Esophagus squamous epithelium (tissue), 5 donors: ENCODE measurements around the gene ANKRD23. TPM values are rescaled to one million over a fixed set of nuclear protein-coding genes. Genes with fewer than 3 reads are reported as not detected.
A peak's percentile ranks its signal among the peaks of the same experiment; 100 is the strongest.
"Not testable (repeated sequence)": the region's sequence is repeated elsewhere in the genome, so short reads cannot be mapped to it uniquely, and the experiment has no call there.

ENCODE experiments used
- DNase-seq: peaks from one replicate; lab custom pipeline; 2025; lab: John Stamatoyannopoulos, UW
- H3K27ac ChIP-seq, 4 donors: fragments of 200-600 bp; sonication (generic); one replicate each; pipeline ENCODE4 v1.5.1; 2016 to 2019; ENCODE audit warnings: mild to moderate bottlenecking in 1 of 4
- H3K27me3 ChIP-seq, 4 donors: fragments of 200-600 bp; sonication (generic); 1 replicate in 3 of 4; 2 replicates in 1 of 4; pipeline versions ENCODE4 v1.5.1 to v1.6.0; 2017 to 2021; ENCODE audit warnings: antibody characterized with exemption in 1 of 4
- H3K36me3 ChIP-seq, 3 donors: fragments of 200-600 bp; sonication (generic); one replicate each; pipeline ENCODE4 v1.5.1; 2016 to 2019
- H3K4me1 ChIP-seq, 3 donors: fragments of 200-600 bp; sonication (generic); one replicate each; pipeline ENCODE4 v1.5.1; 2017 to 2019
- H3K4me3 ChIP-seq, 4 donors: fragments of 200-600 bp; sonication (generic); 1 replicate in 3 of 4; 2 replicates in 1 of 4; pipeline ENCODE4 v1.5.1; 2016 to 2019; ENCODE audit warnings: mild to moderate bottlenecking in 2 of 4, moderate library complexity in 1 of 4
- H3K9me3 ChIP-seq, 3 donors: fragments of 200-600 bp; sonication (generic); one replicate each; pipeline ENCODE4 v1.5.1; 2016 to 2019
- POLR2A ChIP-seq, 4 donors: fragments of 450-650 bp; IDR thresholded peaks; one replicate each; pipeline ENCODE4 v1.6.1; 2017; ENCODE audit warnings: antibody characterized with exemption in 4 of 4, mild to moderate bottlenecking in 4 of 4, moderate library complexity in 3 of 4
- WGBS, 2 donors: methylation state at CpG; one replicate each; pipeline ENCODE4 v1.1.5; 2018; 5-methylcytosine and 5-hydroxymethylcytosine counted together
- intact Hi-C: fragments of 100-400 bp; cut with DNase I; formaldehyde crosslinking; loops from one replicate; pipeline ENCODE4 v1.15.0; 2022
- total RNA-seq, 4 donors: library from RNA; depleted of rRNA; stranded (reverse); fragments of >200 nt; gene quantifications; one replicate each; pipeline ENCODE4 v1.1.0, GENCODE V29; 2016
- TF ChIP-seq, protein P1 (sequence below), 6 experiments: fragments of 450-650 bp in 4 of 6; fragments of 200-600 bp in 2 of 6; sonication (generic) in 2 of 6; IDR thresholded peaks; one replicate each; pipeline ENCODE4 v1.5.1; 2016 to 2019; ENCODE audit warnings: antibody characterized with exemption in 6 of 6, mild to moderate bottlenecking in 4 of 6, moderate library complexity in 4 of 6
- donor health status: DM: yes; HTN: yes; CAD: no.

ANKRD23 gene
- total RNA-seq, 4 donors from 2014 or later, result 1.00 to 3.4 (median 2.1) TPM

DNA sequence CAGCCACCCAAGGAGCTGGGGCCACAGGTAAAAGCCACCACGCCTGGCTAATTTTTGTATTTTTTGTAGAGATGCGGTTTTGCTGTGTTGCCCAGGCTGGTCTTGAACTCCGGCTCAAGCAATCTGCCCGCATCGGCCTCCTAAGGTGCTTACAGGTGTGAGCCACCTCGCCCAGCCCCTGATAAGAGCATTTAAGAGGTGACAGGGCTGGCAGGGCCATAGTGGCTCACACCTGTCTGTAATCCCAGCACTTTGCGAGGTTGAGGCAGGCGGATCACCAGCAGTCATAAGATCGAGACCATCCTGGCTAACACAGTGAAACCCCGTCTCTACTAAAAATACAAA is 36.7 kb downstream of the ANKRD23 start:
- H3K36me3 ChIP-seq, result peaks cover 0 to 60% (median 5%) of the 10 kb centered on the region in 3 donors
- H3K9me3 ChIP-seq, result no peaks in the 10 kb centered on the region
- no peak overlapping the region for H3K4me3 ChIP-seq
- TF ChIP-seq, protein P1, sequence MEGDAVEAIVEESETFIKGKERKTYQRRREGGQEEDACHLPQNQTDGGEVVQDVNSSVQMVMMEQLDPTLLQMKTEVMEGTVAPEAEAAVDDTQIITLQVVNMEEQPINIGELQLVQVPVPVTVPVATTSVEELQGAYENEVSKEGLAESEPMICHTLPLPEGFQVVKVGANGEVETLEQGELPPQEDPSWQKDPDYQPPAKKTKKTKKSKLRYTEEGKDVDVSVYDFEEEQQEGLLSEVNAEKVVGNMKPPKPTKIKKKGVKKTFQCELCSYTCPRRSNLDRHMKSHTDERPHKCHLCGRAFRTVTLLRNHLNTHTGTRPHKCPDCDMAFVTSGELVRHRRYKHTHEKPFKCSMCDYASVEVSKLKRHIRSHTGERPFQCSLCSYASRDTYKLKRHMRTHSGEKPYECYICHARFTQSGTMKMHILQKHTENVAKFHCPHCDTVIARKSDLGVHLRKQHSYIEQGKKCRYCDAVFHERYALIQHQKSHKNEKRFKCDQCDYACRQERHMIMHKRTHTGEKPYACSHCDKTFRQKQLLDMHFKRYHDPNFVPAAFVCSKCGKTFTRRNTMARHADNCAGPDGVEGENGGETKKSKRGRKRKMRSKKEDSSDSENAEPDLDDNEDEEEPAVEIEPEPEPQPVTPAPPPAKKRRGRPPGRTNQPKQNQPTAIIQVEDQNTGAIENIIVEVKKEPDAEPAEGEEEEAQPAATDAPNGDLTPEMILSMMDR (IDR thresholded peaks at IDR 0.05), result no peak
- no peak for TF ChIP-seq POLR2A (IDR thresholded peaks at IDR 0.05)
- 93 to 100% methylated on average over 1 to 6 of the region's 10 CpGs for WGBS, 2 donors
- intact Hi-C loops, result no loop called here
- no peaks in the 10 kb centered on the region for H3K27me3 ChIP-seq
- H3K27ac ChIP-seq, result peak overlapping the region in 1 of 4 donors; percentile 2
- DNase-seq, result no peak
- H3K4me1 ChIP-seq, result no peaks in the 10 kb centered on the region

DNA sequence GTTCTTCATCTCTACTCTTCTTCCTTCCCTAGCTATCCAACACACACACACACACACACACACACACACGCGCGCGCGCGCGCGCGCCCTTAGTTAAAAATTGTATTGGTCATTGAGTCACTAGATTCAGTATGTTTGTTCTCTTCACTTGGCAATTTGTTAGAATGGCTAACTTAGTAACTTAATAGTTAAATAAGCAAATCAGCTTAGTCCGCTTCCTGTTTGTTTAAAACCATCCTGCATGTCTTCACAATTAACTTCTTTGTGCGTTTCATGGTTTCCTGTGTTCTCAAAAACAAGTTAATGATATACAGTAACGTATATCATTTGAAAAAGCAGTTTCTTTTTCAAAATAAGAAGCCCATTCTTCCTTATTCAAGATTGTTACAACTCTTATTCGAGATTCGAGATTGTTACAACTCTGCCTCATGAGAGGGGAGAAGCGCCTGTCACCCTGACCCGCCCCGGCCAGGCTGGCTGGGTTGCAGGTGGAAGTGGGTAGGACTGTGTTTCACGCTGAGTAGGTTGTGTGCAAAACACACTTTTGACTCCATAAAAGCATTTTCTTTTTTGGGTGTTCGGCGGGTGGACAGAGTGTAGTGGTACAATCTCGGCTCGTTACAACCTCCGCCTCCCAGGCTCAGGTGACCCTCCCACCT is 37.2 kb downstream of the ANKRD23 start:
- Histone ChIP-seq H3K4me1 (no peaks in the 10 kb centered on the region), H3K9me3 (no peaks in the 10 kb centered on the region), H3K27me3 (no peaks in the 10 kb centered on the region), H3K27ac (peak overlapping the region in 1 of 4 donors; percentile 2), H3K4me3 (no peak overlapping the region), H3K36me3 (peaks cover 0 to 60% (median 5%) of the 10 kb centered on the region in 3 donors)
- peak in 1 of 4 donors; percentile 16 for TF ChIP-seq POLR2A (IDR thresholded peaks at IDR 0.05)
- TF ChIP-seq, protein P1 (IDR thresholded peaks at IDR 0.05), result no peak
- no peak for DNase-seq
- intact Hi-C loops, result no loop called here
- 86 to 87% methylated on average over 21 to 23 of the region's 23 CpGs for WGBS, 2 donors

DNA sequence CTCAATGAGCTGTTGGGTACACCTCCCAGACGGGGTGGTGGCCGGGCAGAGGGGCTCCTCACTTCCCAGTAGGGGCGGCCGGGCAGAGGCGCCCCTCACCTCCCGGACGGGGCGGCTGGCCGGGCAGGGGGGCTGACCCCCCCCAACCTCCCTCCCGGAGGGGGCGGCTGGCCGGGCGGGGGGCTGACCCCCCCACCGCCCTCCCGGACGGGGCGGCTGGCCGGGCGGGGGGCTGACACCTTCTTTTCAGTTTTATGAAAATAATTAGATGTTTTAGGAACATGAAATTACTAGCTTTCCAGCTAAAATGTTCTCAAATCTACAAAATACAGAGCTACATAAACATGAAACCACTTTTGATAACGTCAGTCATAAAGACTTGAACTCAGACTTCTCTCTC is 37.9 kb downstream of the ANKRD23 start:
- H3K4me1 ChIP-seq, H3K27me3 ChIP-seq, H3K4me3 ChIP-seq, intact Hi-C loops, DNase-seq, H3K9me3 ChIP-seq: not testable (repeated sequence)
- WGBS, 2 donors, result 91 to 100% methylated on average over 1 of the region's 20 CpGs
- H3K27ac ChIP-seq, result peak overlapping the region in 1 of 4 donors; percentile 6
- H3K36me3 ChIP-seq, result peaks cover 0 to 59% (median 5%) of the 10 kb centered on the region in 3 donors

DNA sequence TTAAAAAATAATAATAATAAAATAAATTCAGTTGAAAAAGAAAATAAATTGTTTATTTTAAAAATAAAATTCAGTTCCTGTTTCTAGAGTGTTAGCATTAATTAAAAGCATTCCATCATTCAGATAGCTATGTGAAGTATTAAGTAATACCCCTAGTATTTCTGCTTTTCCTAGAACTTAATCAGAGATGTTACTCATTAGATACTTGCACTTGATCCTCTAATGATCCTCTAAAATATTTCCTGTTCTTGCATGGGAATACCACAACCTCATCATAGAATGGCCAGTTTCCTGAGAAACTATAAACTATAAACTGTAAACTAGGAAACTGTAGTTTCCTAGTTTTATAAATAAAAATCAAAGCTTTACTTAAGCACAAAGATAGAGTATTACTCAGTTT is 38.8 kb downstream of the ANKRD23 start:
- TF ChIP-seq POLR2A (IDR thresholded peaks at IDR 0.05), result no peak
- H3K27me3 ChIP-seq, result no peaks in the 10 kb centered on the region
- peaks cover 0 to 55% (median 5%) of the 10 kb centered on the region in 3 donors for H3K36me3 ChIP-seq
- H3K4me1 ChIP-seq, result peaks cover 0 to 10% (median 0%) of the 10 kb centered on the region in 3 donors
- H3K27ac ChIP-seq, result no peak overlapping the region
- no peaks in the 10 kb centered on the region for H3K9me3 ChIP-seq
- intact Hi-C loops, result no loop called here
- DNase-seq, result no peak
- no peak overlapping the region for H3K4me3 ChIP-seq

DNA sequence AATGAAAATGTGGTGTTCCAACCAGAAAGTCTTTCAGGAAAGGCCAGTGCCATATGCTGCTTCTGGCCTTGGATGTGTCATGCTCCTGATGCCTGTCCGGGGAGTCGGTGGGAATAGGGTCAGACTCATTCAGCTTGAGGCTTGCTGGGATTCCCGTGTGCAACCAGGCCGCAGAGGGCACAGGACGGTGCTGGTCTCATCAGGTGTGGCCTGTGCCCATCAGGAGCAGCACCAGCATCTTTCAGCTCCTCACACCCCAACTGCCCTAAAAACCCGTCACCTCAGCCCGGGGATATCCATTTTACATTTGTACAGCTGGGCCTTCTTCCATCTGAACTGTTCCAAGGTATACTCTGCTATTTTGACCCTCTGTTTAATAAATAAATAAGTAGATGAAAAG is 41.1 kb downstream of the ANKRD23 start:
- no peak for DNase-seq
- intact Hi-C loops, result no loop called here
- Histone ChIP-seq H3K27me3 (no peaks in the 10 kb centered on the region), H3K27ac (no peak overlapping the region), H3K9me3 (no peaks in the 10 kb centered on the region), H3K4me1 (peaks cover 0 to 10% (median 0%) of the 10 kb centered on the region in 3 donors), H3K4me3 (no peak overlapping the region), H3K36me3 (peaks cover 0 to 61% (median 0%) of the 10 kb centered on the region in 3 donors)
- 78 to 89% methylated on average over 5 to 6 of the region's 7 CpGs for WGBS, 2 donors
- TF ChIP-seq, protein P1 (IDR thresholded peaks at IDR 0.05), result no peak
- TF ChIP-seq POLR2A (IDR thresholded peaks at IDR 0.05), result no peak

DNA sequence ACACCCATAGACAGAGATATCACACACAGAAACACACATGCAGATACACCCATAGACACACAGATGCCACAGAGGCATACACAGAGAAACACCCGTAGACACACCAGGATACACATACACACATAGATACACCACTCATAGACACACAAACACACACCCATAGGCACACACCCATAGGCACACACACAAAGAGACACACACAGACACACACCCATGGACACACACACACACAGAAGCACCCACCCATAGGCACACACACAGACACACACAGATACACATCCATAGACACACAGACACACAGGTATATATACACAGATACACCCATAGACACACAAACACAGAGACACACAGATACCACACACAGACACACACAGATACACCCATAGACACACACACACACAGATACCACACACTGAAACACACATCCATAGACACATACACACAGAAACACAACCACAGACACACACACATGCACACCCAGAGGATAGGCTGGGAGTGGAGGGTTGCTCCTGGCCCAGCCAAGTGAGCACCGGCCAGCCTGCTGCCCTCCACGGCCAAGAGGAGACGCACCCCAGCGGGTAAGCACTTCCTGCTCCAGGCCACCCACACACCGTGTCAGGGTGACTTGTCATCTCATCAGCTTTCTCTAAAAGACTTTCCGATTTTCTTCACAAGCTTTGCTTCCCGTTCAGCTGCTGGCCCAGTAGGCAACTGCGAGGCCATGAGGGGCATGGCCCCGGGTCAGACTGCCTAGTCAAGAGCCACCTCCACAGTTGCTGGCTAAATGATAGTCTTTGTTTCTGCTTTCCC is 41.8 kb downstream of the ANKRD23 start:
- H3K9me3 ChIP-seq, result no peaks in the 10 kb centered on the region
- H3K36me3 ChIP-seq, result peaks cover 0 to 68% (median 5%) of the 10 kb centered on the region in 3 donors
- intact Hi-C loops, result no loop called here

More for the DNA sequence above, 41.8 kb downstream of the ANKRD23 start:
- no peak for DNase-seq
- Histone ChIP-seq H3K4me1 (peaks cover 0 to 10% (median 0%) of the 10 kb centered on the region in 3 donors), H3K27me3 (no peaks in the 10 kb centered on the region), H3K4me3 (no peak overlapping the region), H3K27ac (no peak overlapping the region)
- 62 to 88% methylated on average over 7 to 8 of the region's 10 CpGs for WGBS, 2 donors
- TF ChIP-seq, protein P1 (IDR thresholded peaks at IDR 0.05), result no peak
- no peak for TF ChIP-seq POLR2A (IDR thresholded peaks at IDR 0.05)
